Immature natural killer cell (primary cell): ENCODE data around the gene SCN11A. TPM values are rescaled to one million over a fixed set of nuclear protein-coding genes. Genes with fewer than 3 reads are reported as not detected.

Source experiments
- DNase-seq, 3 donors: peaks; one replicate each; pipeline ENCODE4 v3.0.0; 2022; ENCODE audit warnings: mixed read lengths in 1 of 3
- H3K27ac Mint-ChIP-seq, 6 donors: one replicate each; pipeline ENCODE4 v1.8.0; 2020; ENCODE audit warnings: mixed read lengths in 6 of 6, mild to moderate bottlenecking in 5 of 6, inconsistent platforms in 4 of 6, moderate library complexity in 3 of 6
- H3K27me3 Mint-ChIP-seq, 3 donors: one replicate each; pipeline ENCODE4 v1.8.0; 2020 to 2021; ENCODE audit warnings: low read depth in 3 of 3, mild to moderate bottlenecking in 3 of 3, mixed read lengths in 3 of 3, moderate library complexity in 3 of 3, inconsistent platforms in 1 of 3
- H3K36me3 Mint-ChIP-seq, 3 donors: one replicate each; pipeline ENCODE4 v1.8.0; 2020; ENCODE audit warnings: mixed read lengths in 3 of 3, inconsistent platforms in 2 of 3, mild to moderate bottlenecking in 2 of 3
- H3K4me1 Mint-ChIP-seq, 2 donors: one replicate each; pipeline ENCODE4 v1.8.0; 2020; ENCODE audit warnings: inconsistent platforms in 2 of 2, mild to moderate bottlenecking in 2 of 2, mixed read lengths in 2 of 2, moderate library complexity in 1 of 2
- H3K4me3 Mint-ChIP-seq, 5 donors: one replicate each; pipeline ENCODE4 v1.8.0; 2020; ENCODE audit warnings: mild to moderate bottlenecking in 5 of 5, mixed read lengths in 5 of 5, inconsistent platforms in 3 of 5, moderate library complexity in 3 of 5
- H3K9me3 Mint-ChIP-seq, 6 donors: one replicate each; pipeline ENCODE4 v1.8.0; 2020; ENCODE audit warnings: mild to moderate bottlenecking in 6 of 6, mixed read lengths in 6 of 6, inconsistent platforms in 4 of 6, moderate library complexity in 3 of 6
- polyA plus RNA-seq, 3 donors: library from polyadenylated mRNA; unstranded; fragments of 300-500 nt; fragmentation: Illumina TruSeq; gene quantifications; one replicate each; pipeline ENCODE4 v1.2.3, GENCODE V29; 2021

Gene SCN11A
- polyA plus RNA-seq, 3 donors from 2014 or later, result not detected

- no peaks in the 10 kb centered on the region for H3K4me1 Mint-ChIP-seq
- no peaks in the 10 kb centered on the region for H3K9me3 Mint-ChIP-seq
- no peak overlapping the region for H3K27ac Mint-ChIP-seq
- peaks cover 0 to 10% (median 4%) of the 10 kb centered on the region in 3 donors for H3K27me3 Mint-ChIP-seq
- H3K36me3 Mint-ChIP-seq, result no peaks in the 10 kb centered on the region
- no peak for DNase-seq
- H3K4me3 Mint-ChIP-seq, result no peak overlapping the region
Measured at GRCh38 chr3:39013289-39013688, 38.5 kb downstream of the SCN11A start.

DNA sequence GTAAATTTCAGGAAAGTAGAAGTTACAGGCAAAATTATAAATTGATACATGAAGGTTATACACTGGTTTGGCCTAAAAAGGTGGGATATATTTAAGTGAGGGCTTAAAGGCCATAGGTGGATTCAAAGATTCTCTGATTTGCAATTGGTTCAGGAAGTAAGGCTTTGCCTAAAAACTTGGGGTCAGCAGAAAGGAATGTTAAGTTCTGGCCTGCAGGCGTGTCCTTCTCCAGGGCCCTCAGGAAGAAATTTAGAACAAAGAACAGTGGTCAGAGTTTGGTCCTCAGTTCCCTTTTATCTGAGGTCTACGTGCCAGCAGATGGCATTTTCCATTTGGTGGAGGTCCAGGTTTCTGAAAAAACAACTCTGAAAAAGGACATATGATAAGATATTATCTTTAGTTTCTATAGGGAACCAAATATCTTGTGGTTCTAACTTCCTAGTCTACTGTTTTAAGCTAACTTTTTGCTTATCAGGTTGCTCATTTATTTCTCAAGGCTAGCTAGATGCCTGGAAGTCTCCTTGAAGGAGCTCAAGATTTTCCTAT lies 40.5 kb downstream of the SCN11A start:
- H3K36me3 Mint-ChIP-seq, result no peaks in the 10 kb centered on the region
- H3K4me1 Mint-ChIP-seq, result no peaks in the 10 kb centered on the region
- H3K9me3 Mint-ChIP-seq, result no peaks in the 10 kb centered on the region
- no peak for DNase-seq
- peaks cover 0 to 8% (median 3%) of the 10 kb centered on the region in 3 donors for H3K27me3 Mint-ChIP-seq
- H3K4me3 Mint-ChIP-seq, result no peak overlapping the region
- no peak overlapping the region for H3K27ac Mint-ChIP-seq

GRCh38 chr3:39005295-39005694 lies 46.4 kb downstream of the SCN11A start:
- H3K27me3 Mint-ChIP-seq, result peaks cover 0 to 6% (median 3%) of the 10 kb centered on the region in 3 donors
- no peak overlapping the region for H3K4me3 Mint-ChIP-seq
- H3K4me1 Mint-ChIP-seq, result no peaks in the 10 kb centered on the region
- H3K9me3 Mint-ChIP-seq, result no peaks in the 10 kb centered on the region
- H3K27ac Mint-ChIP-seq, result no peak overlapping the region
- H3K36me3 Mint-ChIP-seq, result no peaks in the 10 kb centered on the region
- no peak for DNase-seq

Other genes starting within 250 kb of the SCN11A start
- not detected for gene SCN10A, start 235.7 kb downstream of the SCN11A start, polyA plus RNA-seq
- 10 to 100 TPM; 28.0 to 41.7 (median 31.2) TPM for gene WDR48, start 72 bp upstream of the SCN11A start, polyA plus RNA-seq
- 1 to 10 TPM; 5.3 to 7.8 (median 5.4) TPM for gene GORASP1, start 55.7 kb upstream of the SCN11A start, polyA plus RNA-seq
- under 1 TPM in 2 of 3 donors, not detected in 1; 0.39 to 0.45 TPM for gene TTC21A, start 55.7 kb upstream of the SCN11A start, polyA plus RNA-seq
- gene CSRNP1, start 101.6 kb upstream of the SCN11A start, polyA plus RNA-seq, result 10 to 100 TPM; 42.1 to 46.6 (median 43.4) TPM
- under 1 TPM in 2 of 3 donors, not detected in 1; 0.03 to 0.27 TPM for gene XIRP1, start 140.7 kb upstream of the SCN11A start, polyA plus RNA-seq
- 1,000 to 10,000 TPM in 1 of 3 donors, 100 to 1,000 TPM in 2; 338 to 1,281 (median 522) TPM for gene CX3CR1, start 228.1 kb upstream of the SCN11A start, polyA plus RNA-seq